Heart left ventricle (tissue), 16 donors: Measurements from ENCODE around the gene AAGAB. TPM values are rescaled to one million over a fixed set of nuclear protein-coding genes. Genes with fewer than 3 reads are reported as not detected.

Source experiments
- ATAC-seq, 4 donors: fragments of 200-7000 bp; cut with Tn5 transposase; one replicate each; pipeline ENCODE4 v1.9.1; 2020 to 2022; ENCODE audit warnings: moderate library complexity in 4 of 4, mild to moderate bottlenecking in 3 of 4, moderate number of reproducible peaks in 1 of 4
- DNase-seq, 5 donors: peaks; one replicate each; pipeline ENCODE4 v3.0.0-alpha.2; 2020
- H3K27ac ChIP-seq, 12 donors: fragments of 200-600 bp; sonication (generic) in 4 of 12; one replicate each; pipeline versions ENCODE4 v1.5.0 to v1.8.0; 2016 to 2022; ENCODE audit warnings: mild to moderate bottlenecking in 2 of 12
- H3K27me3 ChIP-seq, 9 donors: fragments of 200-600 bp; sonication (generic) in 2 of 9; one replicate each; pipeline versions ENCODE4 v1.5.1 to v1.8.0; 2016 to 2022; ENCODE audit warnings: mild to moderate bottlenecking in 3 of 9
- H3K36me3 ChIP-seq, 9 donors: fragments of 200-600 bp; sonication (generic) in 2 of 9; one replicate each; pipeline versions ENCODE4 v1.5.0 to v1.8.0; 2018 to 2022; ENCODE audit warnings: mild to moderate bottlenecking in 2 of 9
- H3K4me1 ChIP-seq, 12 donors: fragments of 200-600 bp; sonication (generic) in 4 of 12; one replicate each; pipeline versions ENCODE4 v1.5.0 to v1.8.0; 2016 to 2022; ENCODE audit warnings: mild to moderate bottlenecking in 3 of 12
- H3K4me3 ChIP-seq, 12 donors: fragments of 200-600 bp; sonication (generic) in 4 of 12; one replicate each; pipeline versions ENCODE4 v1.5.0 to v1.8.0; 2017 to 2022; ENCODE audit warnings: mild to moderate bottlenecking in 9 of 12, moderate library complexity in 4 of 12
- H3K9me3 ChIP-seq, 12 donors: fragments of 200-600 bp; sonication (generic) in 4 of 12; one replicate each; pipeline versions ENCODE4 v1.5.0 to v1.8.0; 2016 to 2022; ENCODE audit warnings: mild to moderate bottlenecking in 1 of 12
- CTCF ChIP-seq, 12 donors: fragments of 200-600 bp; sonication (generic) in 4 of 12; IDR thresholded peaks; one replicate each; pipeline versions ENCODE4 v1.5.0 to v1.8.0; 2018 to 2022; ENCODE audit warnings: antibody characterized with exemption in 12 of 12, mild to moderate bottlenecking in 5 of 12
- POLR2A ChIP-seq, 2 donors: fragments of 450-650 bp; IDR thresholded peaks; one replicate each; pipeline ENCODE4 v1.6.1; 2017; ENCODE audit warnings: antibody characterized with exemption in 2 of 2, mild to moderate bottlenecking in 2 of 2, moderate library complexity in 2 of 2
- WGBS, 4 donors: extraction: QIAGEN DNeasy Blood & Tissue Kit in 2 of 4; methylation state at CpG; one replicate each; pipeline versions ENCODE4 v1.1.5 to v1.1.7; 2013 to 2018; 5-methylcytosine and 5-hydroxymethylcytosine counted together
- intact Hi-C, 10 donors: fragments of 100-400 bp; cut with DNase I; formaldehyde crosslinking; loops; one replicate each; pipeline versions ENCODE4 v1.11.1 to v1.14.2; 2022
- polyA plus RNA-seq, 2 donors: library from polyadenylated mRNA; stranded (reverse); fragments of 200-250 nt; gene quantifications; one replicate each; pipeline ENCODE4 v1.2.3, GENCODE V29; 2013
- total RNA-seq, 9 donors: library from RNA; depleted of rRNA in 2 of 9; stranded (reverse); fragments of >200 nt in 2 of 9; fragmentation: NEBNext Ultra II Directional in 3 of 9; extraction: Animal tissue kit (Norgen Biotek cat#: 25700) in 3 of 9; gene quantifications; one replicate each; pipeline versions ENCODE4 v1.1.0 to v1.2.4, GENCODE V29; 2016 to 2023
- donor health status: ischemic (EF 13 %, LVEDD 7.1; RV severe dilation, severe dysfunction).
- donor health status: healthy with polysubstance abuse.
- donor health status: DM: no; HTN: yes; CAD: no.
- donor health status: DM: no; HTN: no; CAD: no.
- donor health status: ischemic (EF 25% LVEDD 6.9; RV normal size, moderate dysfunction).
- donor health status: ischemic (EF 25% LVEDD 5.7; RV mildly dilated, moderate dysfunction).
- donor health status: healthy.
- donor health status: DM: yes; HTN: yes; CAD: no.
- donor health status: ischemic (EF 35%, LVEDD 5.7; RV mildly dilated, moderate dysfunction).
- donor health status: nonischemic (EF 11% LVEDD 7.7; RV severe dilation, severe dysfunction).
- donor health status: DM: yes; HTN: yes; CAD: no.
- donor health status: PGD.
- donor health status: ischemic (EF 29% LVEDD 5.4; RV normal size, mild dysfunction).
- donor health status: nonischemic (EF 23%, LVEDD 6.1; RV moderate dilation, normal function).

AAGAB gene
- total and polyA plus RNA-seq, 11 donors: 5.4 to 43.4 (median 28.0) TPM

GRCh38 chr15:67218428-67218827, 36.0 kb downstream of the AAGAB start:
- no peaks in the 10 kb centered on the region for H3K36me3 ChIP-seq
- H3K27me3 ChIP-seq: no peaks in the 10 kb centered on the region
- H3K9me3 ChIP-seq: no peaks in the 10 kb centered on the region
- TF ChIP-seq POLR2A (IDR thresholded peaks at IDR 0.05): no peak
- TF ChIP-seq CTCF (IDR thresholded peaks at IDR 0.05): no peak
- H3K4me1 ChIP-seq: no peaks in the 10 kb centered on the region
- no peak overlapping the region for H3K4me3 ChIP-seq
- no peak for DNase-seq
- intact Hi-C loops: no loop called here
- no peak for ATAC-seq
- no peak overlapping the region for H3K27ac ChIP-seq

DNA sequence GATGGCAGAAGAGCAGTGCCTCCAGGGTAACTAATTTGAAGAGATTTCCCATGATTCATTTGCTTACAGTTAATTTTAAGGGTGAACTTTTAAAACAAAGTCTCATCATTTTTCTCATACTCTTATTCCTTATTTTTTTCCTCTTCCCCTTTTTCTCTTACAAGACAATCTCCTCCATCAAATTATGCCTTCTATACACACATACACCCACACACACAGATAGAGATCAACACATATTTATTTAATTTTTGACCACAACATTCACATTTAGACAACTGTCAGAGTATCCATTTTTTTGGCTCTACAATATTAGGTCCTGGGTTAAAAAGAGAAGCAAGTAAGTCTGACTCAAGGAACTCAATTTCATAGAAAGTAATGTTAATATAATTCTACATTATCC, 37.6 kb downstream of the AAGAB start:
- intact Hi-C loops: no loop called here
- Histone ChIP-seq H3K9me3 (no peaks in the 10 kb centered on the region), H3K4me3 (no peak overlapping the region), H3K27ac (no peak overlapping the region), H3K36me3 (no peaks in the 10 kb centered on the region), H3K4me1 (no peaks in the 10 kb centered on the region), H3K27me3 (no peaks in the 10 kb centered on the region)
- no peak for DNase-seq
- no peak for ATAC-seq
- TF ChIP-seq POLR2A (IDR thresholded peaks at IDR 0.05) (no peak), CTCF (IDR thresholded peaks at IDR 0.05) (no peak)

DNA sequence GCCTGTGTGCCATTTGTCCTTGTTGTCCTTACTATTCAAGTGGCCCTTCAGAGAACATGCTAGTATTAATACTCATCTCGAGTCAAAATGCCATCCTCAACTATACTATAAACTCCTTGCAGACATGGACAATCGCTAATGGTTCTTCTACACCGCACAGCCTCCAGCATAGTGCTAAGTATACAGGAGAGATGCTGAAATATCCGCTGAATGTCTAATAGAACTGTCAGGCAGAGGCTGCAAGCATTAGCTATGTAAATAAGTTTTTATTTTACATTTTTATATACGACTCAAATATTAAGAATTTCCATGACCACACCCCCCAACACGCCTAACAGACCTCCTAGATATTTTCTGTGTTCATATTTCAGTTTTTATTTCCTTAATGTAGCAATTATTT, 39.4 kb downstream of the AAGAB start:
- DNase-seq: no peak
- no peak for ATAC-seq
- Histone ChIP-seq H3K36me3 (peaks cover 0 to 4% (median 0%) of the 10 kb centered on the region in 9 donors), H3K27me3 (no peaks in the 10 kb centered on the region), H3K4me1 (no peaks in the 10 kb centered on the region), H3K27ac (no peak overlapping the region), H3K4me3 (no peak overlapping the region), H3K9me3 (no peaks in the 10 kb centered on the region)
- intact Hi-C loops: no loop called here
- WGBS, 4 donors: 83 to 95% (median 86%) methylated on average over 6 of the region's 6 CpGs
- no peak for TF ChIP-seq CTCF (IDR thresholded peaks at IDR 0.05)
- no peak for TF ChIP-seq POLR2A (IDR thresholded peaks at IDR 0.05)

- H3K4me3 ChIP-seq: no peak overlapping the region
- WGBS, 4 donors: 95 to 97% (median 97%) methylated on average over 4 of the region's 4 CpGs
- H3K27ac ChIP-seq: no peak overlapping the region
- H3K4me1 ChIP-seq: peaks cover 0 to 4% (median 0%) of the 10 kb centered on the region in 12 donors
- no peak for TF ChIP-seq POLR2A (IDR thresholded peaks at IDR 0.05)
- no peak for TF ChIP-seq CTCF (IDR thresholded peaks at IDR 0.05)
- peaks cover 0 to 15% (median 14%) of the 10 kb centered on the region in 9 donors for H3K36me3 ChIP-seq
- H3K27me3 ChIP-seq: no peaks in the 10 kb centered on the region
- intact Hi-C loops: no loop called here
- DNase-seq (no peak), ATAC-seq (no peak)
- H3K9me3 ChIP-seq: no peaks in the 10 kb centered on the region
Measured at GRCh38 chr15:67212684-67213367, 41.6 kb downstream of the AAGAB start.
